A673 (cell line): ENCODE results near the gene BORCS6. TPM values are rescaled to one million over a fixed set of nuclear protein-coding genes. Genes with fewer than 3 reads are reported as not detected.

Source experiments
- BruUV-seq: library from RNA; stranded (reverse); fragments of 400-500 nt; replicated peaks from 2 replicates; lab custom pipeline; 2021; lab: Mats Ljungman, UMichigan
- CTCF ChIA-PET: fragments of 300-600 bp; sonication (Branson Sonifier 250); formaldehyde crosslinking; loops from one replicate; lab custom pipeline; 2022; ENCODE audit warnings: antibody characterized with exemption; lab: Charles Lee
- POLR2A ChIA-PET: fragments of 300-600 bp; sonication (Branson Sonifier 250); formaldehyde crosslinking; loops from one replicate; lab custom pipeline; 2022; ENCODE audit warnings: antibody characterized with exemption; ENCODE audit not compliant: low non-redundant PET; lab: Charles Lee
- DNase-seq: peaks from one replicate; pipeline ENCODE4 v3.0.0-alpha.2; 2015; ENCODE audit warnings: low spot score
- H3K27ac ChIP-seq: fragments of 200-600 bp; sonication (generic); 2 replicates; pipeline ENCODE4 v1.5.1; 2016; ENCODE audit warnings: mixed run types, low read depth, mild to moderate bottlenecking, mixed read lengths, antibody characterized with exemption, low read length; ENCODE audit not compliant: poor library complexity, severe bottlenecking
- H3K27me3 ChIP-seq: fragments of 200-600 bp; sonication (generic); replicated peaks from 2 replicates; pipeline ENCODE4 v1.6.1; 2017; ENCODE audit warnings: mixed run types, low read depth, mild to moderate bottlenecking, mixed read lengths, antibody characterized with exemption, low read length; ENCODE audit not compliant: insufficient read depth, poor library complexity
- H3K36me3 ChIP-seq: fragments of 200-600 bp; sonication (generic); 2 replicates; pipeline ENCODE4 v1.6.1; 2016; ENCODE audit warnings: mixed run types, mild to moderate bottlenecking, mixed read lengths, antibody characterized with exemption, low read length; ENCODE audit not compliant: insufficient read depth, poor library complexity, severe bottlenecking
- H3K4me1 ChIP-seq: fragments of 200-600 bp; sonication (generic); 2 replicates; pipeline ENCODE4 v1.6.1; 2017; ENCODE audit warnings: mixed run types, mild to moderate bottlenecking, mixed read lengths, antibody characterized with exemption, low read length; ENCODE audit not compliant: insufficient read depth, poor library complexity, severe bottlenecking
- H3K4me3 ChIP-seq: fragments of 200-600 bp; sonication (generic); 2 replicates; pipeline ENCODE4 v1.5.1; 2016; ENCODE audit warnings: low read depth, mixed run types, mild to moderate bottlenecking, mixed read lengths, low read length; ENCODE audit not compliant: poor library complexity, severe bottlenecking
- H3K9me3 ChIP-seq: fragments of 200-600 bp; sonication (generic); 2 replicates; pipeline ENCODE4 v1.6.1; 2016; ENCODE audit warnings: mixed run types, low read depth, mild to moderate bottlenecking, mixed read lengths, antibody characterized with exemption, low read length; ENCODE audit not compliant: poor library complexity, severe bottlenecking
- EZH2 ChIP-seq: fragments of 200-600 bp; sonication (generic); IDR thresholded peaks from 2 replicates; pipeline ENCODE4 v1.6.1; 2017; ENCODE audit warnings: borderline replicate concordance, low read depth, mild to moderate bottlenecking, mixed read lengths, antibody characterized with exemption, low read length; ENCODE audit not compliant: poor library complexity, severe bottlenecking
- intact Hi-C: fragments of 100-400 bp; cut with micrococcal nuclease; formaldehyde crosslinking; loops from one replicate; pipeline ENCODE4 v1.10.0; 2022; ENCODE audit not compliant: unreplicated experiment
- total RNA-seq: library from RNA; stranded (reverse); gene quantifications from 2 replicates; pipeline ENCODE4 v1.2.3, GENCODE V29; 2021
- TF ChIP-seq, protein P1 (sequence below): fragments of 300-800, 200-600 bp; sonication (generic); conservative IDR thresholded peaks from 2 replicates; pipeline ENCODE4 v1.5.1; 2017; ENCODE audit warnings: low read depth, mild to moderate bottlenecking, antibody characterized with exemption, low read length, moderate library complexity, mixed read lengths

BORCS6 gene
- total RNA-seq, 1 experiment from 2014 or later = 3.7 TPM

DNA sequence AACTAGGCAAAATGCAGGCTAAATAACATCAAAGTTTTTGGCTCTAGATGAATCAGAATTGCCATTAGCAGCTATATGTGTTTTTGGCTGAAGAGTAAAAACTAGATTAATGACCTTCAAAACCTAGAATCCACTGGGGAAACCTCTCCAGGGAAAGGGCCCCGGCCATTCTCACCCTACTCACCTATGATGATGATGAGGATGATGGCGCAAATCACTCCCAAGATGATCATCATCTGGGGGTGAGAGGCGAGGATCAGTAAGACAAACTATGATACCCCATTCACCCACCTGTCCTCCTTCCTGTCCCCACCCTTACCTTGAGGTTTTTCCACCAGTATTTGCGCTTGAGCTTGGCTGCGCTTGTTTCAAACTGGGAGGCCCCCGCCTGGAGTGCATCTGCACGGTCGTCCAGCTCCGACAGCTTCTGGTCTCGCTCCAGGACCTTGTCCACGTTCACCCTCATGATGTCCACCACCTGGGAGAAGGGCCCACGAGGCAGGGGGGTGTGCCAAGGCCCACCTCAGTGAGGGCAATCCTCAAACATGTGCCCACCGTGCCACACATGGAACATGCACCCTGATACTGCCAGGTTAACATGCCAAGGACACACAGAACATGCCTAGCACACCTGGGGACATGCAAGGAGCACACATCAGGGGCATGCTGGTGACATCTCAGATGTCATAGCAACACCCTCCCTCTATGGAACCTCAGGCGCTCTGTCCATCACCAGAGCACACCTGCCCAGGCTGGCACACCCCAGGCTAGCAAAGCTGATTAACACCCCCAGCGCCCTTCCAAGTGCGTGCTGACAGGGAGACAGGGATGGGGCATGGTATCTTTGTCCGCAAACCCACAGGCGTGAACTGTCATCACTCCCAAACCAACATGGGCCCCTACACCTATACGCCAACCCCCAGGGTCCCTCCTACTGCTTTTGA lies 28.4 kb downstream of the BORCS6 start:
- TF ChIP-seq, protein P1, sequence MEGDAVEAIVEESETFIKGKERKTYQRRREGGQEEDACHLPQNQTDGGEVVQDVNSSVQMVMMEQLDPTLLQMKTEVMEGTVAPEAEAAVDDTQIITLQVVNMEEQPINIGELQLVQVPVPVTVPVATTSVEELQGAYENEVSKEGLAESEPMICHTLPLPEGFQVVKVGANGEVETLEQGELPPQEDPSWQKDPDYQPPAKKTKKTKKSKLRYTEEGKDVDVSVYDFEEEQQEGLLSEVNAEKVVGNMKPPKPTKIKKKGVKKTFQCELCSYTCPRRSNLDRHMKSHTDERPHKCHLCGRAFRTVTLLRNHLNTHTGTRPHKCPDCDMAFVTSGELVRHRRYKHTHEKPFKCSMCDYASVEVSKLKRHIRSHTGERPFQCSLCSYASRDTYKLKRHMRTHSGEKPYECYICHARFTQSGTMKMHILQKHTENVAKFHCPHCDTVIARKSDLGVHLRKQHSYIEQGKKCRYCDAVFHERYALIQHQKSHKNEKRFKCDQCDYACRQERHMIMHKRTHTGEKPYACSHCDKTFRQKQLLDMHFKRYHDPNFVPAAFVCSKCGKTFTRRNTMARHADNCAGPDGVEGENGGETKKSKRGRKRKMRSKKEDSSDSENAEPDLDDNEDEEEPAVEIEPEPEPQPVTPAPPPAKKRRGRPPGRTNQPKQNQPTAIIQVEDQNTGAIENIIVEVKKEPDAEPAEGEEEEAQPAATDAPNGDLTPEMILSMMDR = no peak
- TF ChIP-seq EZH2 = no peak
- BruUV-seq = no TSS peak
- Histone ChIP-seq H3K27ac (peak overlapping the region; percentile 97), H3K36me3 (peaks cover 22% of the 10 kb centered on the region), H3K9me3 (no peaks in the 10 kb centered on the region), H3K4me3 (peak overlapping the region; percentile 100), H3K27me3 (no peaks in the 10 kb centered on the region), H3K4me1 (peaks cover 32% of the 10 kb centered on the region)
- DNase-seq = no peak
- intact Hi-C loops = no loop called here
- POLR2A ChIA-PET = interaction anchor here (0.7 kb wide), 1 partner anchor 27 kb away, joined by 3 read pairs; no protein-coding TSS in a partner anchor
- CTCF ChIA-PET = interaction anchor here (0.6 kb wide), 1 partner anchor 49 kb away, joined by 3 read pairs; the partner anchor contains the start of gene AURKB

- TF ChIP-seq, protein P1 = no peak
- no peak for TF ChIP-seq EZH2
- Histone ChIP-seq H3K4me3 (no peak overlapping the region), H3K9me3 (no peaks in the 10 kb centered on the region), H3K27ac (no peak overlapping the region), H3K36me3 (peaks cover 22% of the 10 kb centered on the region), H3K4me1 (peaks cover 34% of the 10 kb centered on the region), H3K27me3 (no peaks in the 10 kb centered on the region)
- no peak for DNase-seq
- ChIA-PET CTCF (interaction anchor here (0.6 kb wide), 1 partner anchor 50 kb away, joined by 3 read pairs; the partner anchor contains the start of gene AURKB), POLR2A (interaction anchor here (0.7 kb wide), 1 partner anchor 28 kb away, joined by 3 read pairs; no protein-coding TSS in a partner anchor)
- intact Hi-C loops = no loop called here
- BruUV-seq = no TSS peak
Measured at GRCh38 chr17:8160741-8161221, 29.2 kb downstream of the BORCS6 start.

DNA sequence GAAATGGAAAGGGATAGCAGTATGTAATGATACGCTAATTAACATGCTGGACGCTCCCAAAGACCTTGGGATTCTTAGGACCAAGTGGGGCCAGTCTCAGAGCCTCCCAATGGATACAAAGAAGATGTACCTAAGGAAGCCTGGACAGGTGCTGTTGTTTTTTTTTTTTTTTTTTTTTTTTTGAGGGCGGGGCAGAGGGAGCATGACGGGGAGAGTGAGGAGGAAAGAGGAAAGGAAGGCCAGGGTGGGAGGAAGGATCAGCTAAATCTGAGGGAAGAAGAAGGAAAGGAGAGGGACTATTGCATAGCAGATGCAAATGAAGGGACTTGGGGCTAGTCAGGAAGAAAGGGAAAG lies 29.8 kb downstream of the BORCS6 start:
- DNase-seq = no peak
- Histone ChIP-seq H3K9me3 (no peaks in the 10 kb centered on the region), H3K36me3 (peaks cover 22% of the 10 kb centered on the region), H3K4me3 (no peak overlapping the region), H3K27ac (no peak overlapping the region), H3K27me3 (no peaks in the 10 kb centered on the region), H3K4me1 (peaks cover 39% of the 10 kb centered on the region)
- BruUV-seq = no TSS peak
- ChIA-PET CTCF (no interaction called here), POLR2A (no interaction called here)
- no peak for TF ChIP-seq EZH2
- TF ChIP-seq, protein P1 = no peak
- intact Hi-C loops = no loop called here
